H9 (cell line): ENCODE results near the gene TRAF3IP1. TPM values are rescaled to one million over a fixed set of nuclear protein-coding genes. Genes with fewer than 3 reads are reported as not detected.
A peak's percentile ranks its signal among the peaks of the same experiment; 100 is the strongest.
"Not testable (repeated sequence)": the region's sequence is repeated elsewhere in the genome, so short reads cannot be mapped to it uniquely, and the experiment has no call there.

Experiments used
- DNase-seq: peaks from one replicate; pipeline ENCODE4 v3.0.0-alpha.2; 2017
- H2AFZ ChIP-seq: one replicate; pipeline ENCODE4 v1.6.1; 2013; ENCODE audit warnings: mild to moderate bottlenecking, low read length, control low read depth, moderate library complexity
- H2AK5ac ChIP-seq: 2 replicates; pipeline ENCODE4 v1.6.1; 2013; ENCODE audit warnings: low read length, control low read depth, mixed read lengths; ENCODE audit not compliant: insufficient read length
- H2BK120ac ChIP-seq: one replicate; pipeline ENCODE4 v1.6.1; 2013; ENCODE audit warnings: low read depth, mild to moderate bottlenecking, low read length, control low read depth, inconsistent platforms; ENCODE audit not compliant: poor library complexity, severe bottlenecking
- H2BK12ac ChIP-seq: 2 replicates; pipeline ENCODE4 v1.6.1; 2013; ENCODE audit warnings: low read length, control low read depth, mixed read lengths, low read depth; ENCODE audit not compliant: insufficient read length
- H2BK15ac ChIP-seq: 2 replicates; pipeline ENCODE4 v1.6.1; 2013; ENCODE audit warnings: low read depth, low read length, control low read depth
- H2BK20ac ChIP-seq: one replicate; pipeline ENCODE4 v1.6.1; 2013; ENCODE audit warnings: low read depth, mild to moderate bottlenecking, low read length, control low read depth, inconsistent platforms; ENCODE audit not compliant: poor library complexity, severe bottlenecking
- H2BK5ac ChIP-seq: 2 replicates; pipeline ENCODE4 v1.6.1; 2013; ENCODE audit warnings: low read length, control low read depth, mixed read lengths; ENCODE audit not compliant: insufficient read length
- H3K14ac ChIP-seq: 2 replicates; pipeline ENCODE4 v1.6.1; 2013; ENCODE audit warnings: low read length, control low read depth; ENCODE audit not compliant: insufficient read depth
- H3K18ac ChIP-seq: 2 replicates; pipeline ENCODE4 v1.6.1; 2013; ENCODE audit warnings: low read depth, mild to moderate bottlenecking, mixed read lengths, low read length, control low read depth; ENCODE audit not compliant: insufficient read length
- H3K23ac ChIP-seq: 2 replicates; pipeline ENCODE4 v1.6.1; 2013; ENCODE audit warnings: low read length, control low read depth, mixed read lengths, low read depth; ENCODE audit not compliant: insufficient read length
- H3K23me2 ChIP-seq: 2 replicates; pipeline ENCODE4 v1.6.1; 2013; ENCODE audit warnings: low read depth, mild to moderate bottlenecking, mixed read lengths, low read length, control low read depth; ENCODE audit not compliant: insufficient read length, poor library complexity, severe bottlenecking
- H3K27ac ChIP-seq: 2 replicates; pipeline ENCODE4 v1.5.1; 2013; ENCODE audit warnings: low read length, control low read depth, mixed read lengths, low read depth; ENCODE audit not compliant: insufficient read length
- H3K27me3 ChIP-seq: 2 replicates; pipeline ENCODE4 v1.6.1; 2013; ENCODE audit warnings: low read length, control low read depth, inconsistent platforms; ENCODE audit not compliant: insufficient read depth
- H3K4ac ChIP-seq: 2 replicates; pipeline ENCODE4 v1.6.1; 2013; ENCODE audit warnings: low read depth, mild to moderate bottlenecking, control low read depth, inconsistent platforms, low read length, moderate library complexity
- H3K4me1 ChIP-seq: 2 replicates; pipeline ENCODE4 v1.6.1; 2013; ENCODE audit warnings: low read length, control low read depth, inconsistent platforms; ENCODE audit not compliant: insufficient read depth
- H3K4me2 ChIP-seq: 2 replicates; pipeline ENCODE4 v1.6.1; 2013; ENCODE audit warnings: low read length, control low read depth, mixed read lengths; ENCODE audit not compliant: insufficient read length, insufficient read depth
- H3K56ac ChIP-seq: 2 replicates; pipeline ENCODE4 v1.6.1; 2013; ENCODE audit warnings: low read depth, mild to moderate bottlenecking, mixed read lengths, low read length, control low read depth; ENCODE audit not compliant: insufficient read length
- H3K79me1 ChIP-seq: 2 replicates; pipeline ENCODE4 v1.6.1; 2013; ENCODE audit warnings: low read depth, mild to moderate bottlenecking, moderate library complexity, low read length, control low read depth, inconsistent platforms; ENCODE audit not compliant: insufficient read depth, poor library complexity, severe bottlenecking
- H3K79me2 ChIP-seq: 2 replicates; pipeline ENCODE4 v1.6.1; 2013; ENCODE audit warnings: low read length, control low read depth, inconsistent platforms; ENCODE audit not compliant: insufficient read depth
- H3K9ac ChIP-seq: 2 replicates; pipeline ENCODE4 v1.6.1; 2013; ENCODE audit warnings: low read length, control low read depth, mixed read lengths; ENCODE audit not compliant: insufficient read length; ENCODE audit errors: extremely low read depth
- H3K9me3 ChIP-seq: one replicate; pipeline ENCODE4 v1.6.1; 2013; ENCODE audit warnings: low read depth, low read length, inconsistent platforms; ENCODE audit not compliant: control insufficient read depth
- H3T11ph ChIP-seq: one replicate; pipeline ENCODE4 v1.6.1; 2013; ENCODE audit warnings: mild to moderate bottlenecking, low read length, control low read depth, inconsistent platforms
- H4K20me1 ChIP-seq: one replicate; pipeline ENCODE4 v1.6.1; 2013; ENCODE audit not compliant: control insufficient read depth, insufficient read length, insufficient read depth
- H4K5ac ChIP-seq: 2 replicates; pipeline ENCODE4 v1.6.1; 2013; ENCODE audit warnings: low read depth, mild to moderate bottlenecking, mixed read lengths, low read length, control low read depth; ENCODE audit not compliant: insufficient read length
- H4K8ac ChIP-seq: replicated peaks from 2 replicates; pipeline ENCODE4 v1.6.1; 2013; ENCODE audit warnings: low read length, control low read depth, mixed read lengths, low read depth; ENCODE audit not compliant: insufficient read length
- H4K91ac ChIP-seq: 2 replicates; pipeline ENCODE4 v1.6.1; 2013; ENCODE audit warnings: low read depth, mild to moderate bottlenecking, moderate library complexity, mixed read lengths, low read length, control low read depth; ENCODE audit not compliant: insufficient read length
- H3K27ac Mint-ChIP-seq, 3 experiments: 2 replicates in 2 of 3; 3 replicates in 1 of 3; pipeline ENCODE4 v1.8.0; 2020 to 2021; ENCODE audit warnings: mixed read lengths in 3 of 3, mild to moderate bottlenecking in 1 of 3, moderate library complexity in 1 of 3
- H3K27me3 Mint-ChIP-seq: 2 replicates; pipeline ENCODE4 v1.8.0; 2021; ENCODE audit warnings: low read depth, mild to moderate bottlenecking, moderate library complexity, mixed read lengths
- H3K36me3 Mint-ChIP-seq, 3 experiments: 2 replicates in 2 of 3; 3 replicates in 1 of 3; pipeline ENCODE4 v1.8.0; 2020 to 2021; ENCODE audit warnings: low read depth in 3 of 3, mixed read lengths in 3 of 3; ENCODE audit not compliant: insufficient read depth in 1 of 3
- H3K4me1 Mint-ChIP-seq, 2 experiments: 2 replicates each; pipeline ENCODE4 v1.8.0; 2020; ENCODE audit warnings: mixed read lengths in 2 of 2
- H3K4me3 Mint-ChIP-seq, 2 experiments: 2 replicates in 1 of 2; 3 replicates in 1 of 2; pipeline ENCODE4 v1.8.0; 2020 to 2021; ENCODE audit warnings: mild to moderate bottlenecking in 2 of 2, mixed read lengths in 2 of 2, moderate library complexity in 1 of 2
- H3K9me3 Mint-ChIP-seq, 2 experiments: 2 replicates in 1 of 2; 3 replicates in 1 of 2; pipeline ENCODE4 v1.8.0; 2020; ENCODE audit warnings: mild to moderate bottlenecking in 2 of 2, mixed read lengths in 2 of 2, moderate library complexity in 1 of 2
- WGBS: extraction: QIAGEN DNeasy Blood & Tissue Kit; methylation state at CpG from one replicate; pipeline ENCODE4 v1.1.7; 2013; ENCODE audit warnings: missing lambda C conversion rate, low lambda C conversion rate, mixed read lengths; ENCODE audit not compliant: insufficient read length; ENCODE audit errors: extremely low coverage; 5-methylcytosine and 5-hydroxymethylcytosine counted together
- total RNA-seq: library from RNA; stranded (reverse); gene quantifications from 2 replicates; pipeline ENCODE4 v1.2.1, GENCODE V29; 2021
- TF ChIP-seq, protein P1 (sequence below): fragments of 200-600 bp; sonication (generic); conservative IDR thresholded peaks from 3 replicates; pipeline ENCODE4 v1.8.0; 2021; ENCODE audit warnings: antibody characterized with exemption, mild to moderate bottlenecking

TRAF3IP1 gene
- total RNA-seq, 1 experiment from 2014 or later, result 16.4 TPM

DNA sequence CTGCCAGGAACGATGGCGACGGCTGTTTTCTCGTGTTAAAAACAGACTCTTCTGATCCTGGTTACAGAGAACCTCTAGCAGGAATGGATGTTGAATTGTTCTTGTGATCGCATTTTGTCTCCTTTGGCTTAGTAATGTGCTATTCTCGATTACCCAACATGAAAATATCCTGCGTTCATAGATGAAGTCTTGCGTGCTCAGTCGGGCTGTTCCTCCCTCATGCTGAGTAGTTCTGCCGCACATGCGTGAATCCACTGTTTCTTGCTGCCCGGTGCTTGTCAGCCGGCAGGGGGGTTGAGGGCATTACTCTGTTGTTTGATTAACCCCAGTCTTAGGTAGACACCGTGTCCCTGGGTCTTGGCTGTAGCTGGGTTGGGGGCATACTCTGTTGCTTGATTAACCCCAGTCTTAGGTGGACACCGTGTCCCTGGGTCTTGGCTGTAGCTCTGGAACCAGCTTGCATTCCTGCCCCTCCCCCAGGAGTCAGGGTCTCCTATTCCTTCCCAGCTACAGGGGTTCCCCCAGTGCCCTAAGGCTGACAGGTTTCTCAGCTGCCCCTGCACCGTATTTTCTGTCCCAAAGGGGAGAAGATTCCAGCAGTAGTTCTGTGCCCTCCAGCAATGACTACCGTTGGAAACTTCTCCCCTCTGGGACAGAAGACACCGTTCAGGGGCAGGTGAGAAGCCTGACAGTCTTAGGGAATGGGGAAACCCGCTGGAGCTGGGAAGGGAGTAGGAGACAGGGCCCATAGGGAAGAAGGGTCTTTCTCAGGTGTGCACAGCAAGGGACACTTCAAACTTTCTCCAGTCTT lies 84.3 kb downstream of the TRAF3IP1 start:
- H2BK20ac ChIP-seq, result no peak overlapping the region
- no peaks in the 10 kb centered on the region for H3K79me2 ChIP-seq
- no peak overlapping the region for H2BK12ac ChIP-seq
- TF ChIP-seq, protein P1, sequence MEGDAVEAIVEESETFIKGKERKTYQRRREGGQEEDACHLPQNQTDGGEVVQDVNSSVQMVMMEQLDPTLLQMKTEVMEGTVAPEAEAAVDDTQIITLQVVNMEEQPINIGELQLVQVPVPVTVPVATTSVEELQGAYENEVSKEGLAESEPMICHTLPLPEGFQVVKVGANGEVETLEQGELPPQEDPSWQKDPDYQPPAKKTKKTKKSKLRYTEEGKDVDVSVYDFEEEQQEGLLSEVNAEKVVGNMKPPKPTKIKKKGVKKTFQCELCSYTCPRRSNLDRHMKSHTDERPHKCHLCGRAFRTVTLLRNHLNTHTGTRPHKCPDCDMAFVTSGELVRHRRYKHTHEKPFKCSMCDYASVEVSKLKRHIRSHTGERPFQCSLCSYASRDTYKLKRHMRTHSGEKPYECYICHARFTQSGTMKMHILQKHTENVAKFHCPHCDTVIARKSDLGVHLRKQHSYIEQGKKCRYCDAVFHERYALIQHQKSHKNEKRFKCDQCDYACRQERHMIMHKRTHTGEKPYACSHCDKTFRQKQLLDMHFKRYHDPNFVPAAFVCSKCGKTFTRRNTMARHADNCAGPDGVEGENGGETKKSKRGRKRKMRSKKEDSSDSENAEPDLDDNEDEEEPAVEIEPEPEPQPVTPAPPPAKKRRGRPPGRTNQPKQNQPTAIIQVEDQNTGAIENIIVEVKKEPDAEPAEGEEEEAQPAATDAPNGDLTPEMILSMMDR, result no peak
- Mint-ChIP-seq H3K27ac (no peak overlapping the region), H3K4me3 (no peak overlapping the region), H3K4me1 (peaks cover 8 to 24% of the 10 kb centered on the region in 2 experiments), H3K36me3 (peaks cover 0 to 2% (median 0%) of the 10 kb centered on the region in 3 experiments; a peak in 2 of 7 replicates), H3K9me3 (no peaks in the 10 kb centered on the region), H3K27me3 (no peaks in the 10 kb centered on the region)
- H4K8ac ChIP-seq, result no peak overlapping the region
- no CpG with 5 or more reads among the region's 19 CpGs for WGBS
- H3K23ac ChIP-seq, result no peak overlapping the region
- H3K27ac ChIP-seq, result no peak overlapping the region
- H3K9me3 ChIP-seq, result no peaks in the 10 kb centered on the region
- no peak overlapping the region for H4K91ac ChIP-seq
- H4K5ac ChIP-seq, result no peak overlapping the region
- no peak overlapping the region for H2BK120ac ChIP-seq
- no peak overlapping the region for H3K4me2 ChIP-seq
- no peaks in the 10 kb centered on the region for H3K27me3 ChIP-seq
- H3K23me2 ChIP-seq, result no peaks in the 10 kb centered on the region
- H3K18ac ChIP-seq, result no peak overlapping the region
- no peak for DNase-seq
- H3K14ac ChIP-seq, result peak overlapping the region; percentile 39; the same call in 1 of the 2 replicates
- no peak overlapping the region for H2AFZ ChIP-seq
- H3T11ph ChIP-seq, result no peak overlapping the region
- no peak overlapping the region for H3K4ac ChIP-seq
- no peak overlapping the region for H2BK15ac ChIP-seq
- no peaks in the 10 kb centered on the region for H4K20me1 ChIP-seq
- no peaks in the 10 kb centered on the region for H3K4me1 ChIP-seq
- no peak overlapping the region for H3K9ac ChIP-seq
- H2AK5ac ChIP-seq, result no peak overlapping the region
- H2BK5ac ChIP-seq, result no peak overlapping the region
- H3K56ac ChIP-seq, result no peak overlapping the region
- H3K79me1 ChIP-seq, result no peaks in the 10 kb centered on the region

DNA sequence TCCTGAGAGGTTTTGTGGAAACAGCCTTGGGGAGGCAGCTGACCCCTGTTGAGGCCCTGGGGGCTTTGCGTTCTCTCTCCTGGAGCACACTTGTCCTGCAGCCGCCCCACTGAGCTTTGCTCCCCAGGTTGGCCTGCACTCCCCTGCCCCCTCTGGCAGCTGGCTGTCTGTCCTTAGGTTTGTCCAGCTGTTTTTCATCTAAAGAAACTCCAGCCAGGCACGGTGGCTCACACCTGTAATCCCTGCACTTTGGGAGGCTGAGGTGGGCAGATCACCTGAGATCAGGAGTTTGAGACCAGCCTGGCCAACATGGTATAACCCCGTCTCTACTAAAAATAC lies 84.9 kb downstream of the TRAF3IP1 start:
- not testable (repeated sequence) for H3K23me2 ChIP-seq, H2AFZ ChIP-seq, H3K56ac ChIP-seq, H4K91ac ChIP-seq, H3K27ac Mint-ChIP-seq, H2BK120ac ChIP-seq, H4K20me1 ChIP-seq, H3K18ac ChIP-seq, H2BK15ac ChIP-seq, H2BK12ac ChIP-seq, H3K4me3 Mint-ChIP-seq, H2AK5ac ChIP-seq, H3K23ac ChIP-seq, H3K9ac ChIP-seq, H3K79me2 ChIP-seq, DNase-seq, H3K14ac ChIP-seq, H3K4me2 ChIP-seq, H3T11ph ChIP-seq, H3K27ac ChIP-seq, H2BK5ac ChIP-seq, H3K36me3 Mint-ChIP-seq, H3K9me3 Mint-ChIP-seq, H3K27me3 ChIP-seq, H3K79me1 ChIP-seq, H4K8ac ChIP-seq, H3K4me1 ChIP-seq, H3K9me3 ChIP-seq, H2BK20ac ChIP-seq, H4K5ac ChIP-seq, H3K27me3 Mint-ChIP-seq, H3K4ac ChIP-seq
- peaks cover 13 to 30% of the 10 kb centered on the region in 2 experiments for H3K4me1 Mint-ChIP-seq
- WGBS, result no CpG with 5 or more reads among the region's 4 CpGs
